A549 (cell line): Measurements from ENCODE around the gene ASPA.

Experiments used
- CEBPB ChIP-seq, 2 experiments: fragments of >200 bp in 1 of 2; sonication (Bioruptor Twin) in 1 of 2; formaldehyde crosslinking in 1 of 2; IDR thresholded peaks; 2 replicates each; pipeline ENCODE4 v1.6.1; 2012 to 2016
- CHD4 ChIP-seq: fragments of 200-600 bp; sonication (generic); IDR thresholded peaks from 2 replicates; pipeline ENCODE4 v1.6.1; 2016; ENCODE audit warnings: antibody characterized with exemption, mild to moderate bottlenecking, borderline replicate concordance
- CTCF ChIP-seq: fragments of >200 bp; sonication (Bioruptor Twin); formaldehyde crosslinking; IDR thresholded peaks from 3 replicates; pipeline ENCODE4 v1.5.1; 2016
- EP300 ChIP-seq, 2 experiments: fragments of >200 bp; sonication (Bioruptor Twin); formaldehyde crosslinking; IDR thresholded peaks; 2 replicates in 1 of 2; 3 replicates in 1 of 2; pipeline ENCODE4 v1.6.1; 2016 to 2017
- GATA3 ChIP-seq: IDR thresholded peaks from 2 replicates; pipeline ENCODE4 v1.6.1; 2012; ENCODE audit warnings: borderline replicate concordance
- KDM5A ChIP-seq: fragments of 200-600 bp; sonication (generic); IDR thresholded peaks from 2 replicates; pipeline ENCODE4 v1.6.1; 2016; ENCODE audit warnings: antibody characterized with exemption, mild to moderate bottlenecking
- MAZ ChIP-seq: fragments of 150-350 bp; IDR thresholded peaks from 2 replicates; pipeline ENCODE4 v1.6.1; 2014; ENCODE audit warnings: antibody characterized with exemption, low read depth, low read length, borderline replicate concordance
- POLR2A ChIP-seq: IDR thresholded peaks from 2 replicates; pipeline ENCODE4 v1.6.1; 2012; ENCODE audit warnings: mild to moderate bottlenecking, low read length
- RCOR1 ChIP-seq: fragments of 150-350 bp; IDR thresholded peaks from 2 replicates; pipeline ENCODE4 v1.6.1; 2014; ENCODE audit warnings: antibody characterized with exemption, low read length, low read depth
- REST ChIP-seq: fragments of 200-600 bp; sonication (generic); IDR thresholded peaks from 2 replicates; pipeline ENCODE4 v1.6.1; 2016; ENCODE audit warnings: antibody characterized with exemption, mild to moderate bottlenecking, moderate library complexity
- RFX5 ChIP-seq: fragments of 450-650 bp; IDR thresholded peaks from 2 replicates; pipeline ENCODE4 v1.7.1; 2014; ENCODE audit warnings: antibody characterized with exemption, mild to moderate bottlenecking, moderate library complexity
- RNF2 ChIP-seq: fragments of 200-600 bp; sonication (generic); IDR thresholded peaks from 2 replicates; pipeline ENCODE4 v1.6.1; 2016; ENCODE audit warnings: low read depth, mild to moderate bottlenecking, antibody characterized with exemption, moderate library complexity, borderline replicate concordance
- USF2 ChIP-seq: fragments of 450-650 bp; IDR thresholded peaks from 2 replicates; pipeline ENCODE4 v1.6.1; 2014; ENCODE audit warnings: antibody characterized with exemption

DNA sequence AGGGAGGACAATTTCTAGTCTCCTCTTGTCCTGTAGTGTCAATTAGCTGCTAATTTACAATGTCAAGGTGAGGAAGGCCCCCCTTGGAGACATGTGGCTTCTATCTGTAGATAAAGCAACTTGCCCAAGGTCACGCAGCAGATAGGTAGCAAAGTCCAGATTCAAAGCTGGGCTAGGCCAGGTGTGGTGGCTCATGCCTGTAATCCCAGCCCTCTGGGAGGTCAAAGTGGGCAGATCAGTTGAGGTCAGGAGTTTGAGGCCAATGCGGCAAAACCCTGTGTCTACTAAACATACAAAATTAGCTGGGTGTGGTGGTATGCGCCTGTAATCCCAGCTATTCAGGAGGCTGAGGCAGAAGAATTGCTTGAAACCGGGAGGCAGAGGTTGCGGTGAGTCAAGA lies 70.7 kb downstream of the ASPA start:
- TF ChIP-seq CHD4, result no peak
- no peak for TF ChIP-seq KDM5A
- no peak for TF ChIP-seq CTCF
- no peak for TF ChIP-seq RCOR1
- no peak for TF ChIP-seq GATA3
- TF ChIP-seq REST, result no peak
- TF ChIP-seq RFX5, result no peak
- TF ChIP-seq USF2, result no peak
- no peak for TF ChIP-seq POLR2A
- no peak for TF ChIP-seq CEBPB (IDR thresholded peaks at IDR 0.05)
- TF ChIP-seq EP300 (IDR thresholded peaks at IDR 0.05), result no peak
- TF ChIP-seq MAZ, result no peak
- TF ChIP-seq RNF2, result no peak
